Adrenal gland (tissue), 5 donors: ENCODE data around the gene SLC22A4.

Experiments
- POLR2A ChIP-seq, 2 donors: fragments of 450-650 bp; IDR thresholded peaks; one replicate each; pipeline ENCODE4 v1.6.1; 2017; ENCODE audit warnings: antibody characterized with exemption in 2 of 2, mild to moderate bottlenecking in 2 of 2, moderate library complexity in 1 of 2
- TF ChIP-seq, protein P1 (sequence below), 6 experiments: fragments of 450-650 bp in 4 of 6; fragments of 200-600 bp in 2 of 6; sonication (generic) in 1 of 6; IDR thresholded peaks; 1 replicate in 5 of 6; 2 replicates in 1 of 6; pipeline versions ENCODE4 v1.5.1 to v1.8.0; 2016 to 2021; ENCODE audit warnings: antibody characterized with exemption in 6 of 6, mild to moderate bottlenecking in 2 of 6, moderate library complexity in 1 of 6
- donor health status: DM: no; HTN: no; CAD: no.

DNA sequence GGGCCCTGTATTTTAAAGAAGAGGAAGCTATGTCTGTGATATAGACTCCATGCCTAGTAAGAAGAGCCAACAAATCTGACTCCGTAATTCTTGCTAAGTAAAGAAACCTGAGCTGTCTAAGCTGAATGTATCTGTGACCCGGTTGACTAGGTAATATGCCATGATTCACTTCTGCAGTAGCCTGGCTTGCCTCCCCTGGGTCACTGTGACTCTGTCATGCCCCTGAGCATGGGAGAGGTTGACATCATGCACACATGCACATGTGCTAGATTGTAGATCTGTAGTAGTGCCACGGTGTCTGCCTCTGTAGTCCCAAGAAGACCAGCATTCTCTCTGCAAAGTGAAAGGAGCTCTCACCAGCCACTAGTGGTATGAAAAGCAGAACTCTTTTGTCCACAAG, 84.4 kb downstream of the SLC22A4 start:
- TF ChIP-seq, protein P1, sequence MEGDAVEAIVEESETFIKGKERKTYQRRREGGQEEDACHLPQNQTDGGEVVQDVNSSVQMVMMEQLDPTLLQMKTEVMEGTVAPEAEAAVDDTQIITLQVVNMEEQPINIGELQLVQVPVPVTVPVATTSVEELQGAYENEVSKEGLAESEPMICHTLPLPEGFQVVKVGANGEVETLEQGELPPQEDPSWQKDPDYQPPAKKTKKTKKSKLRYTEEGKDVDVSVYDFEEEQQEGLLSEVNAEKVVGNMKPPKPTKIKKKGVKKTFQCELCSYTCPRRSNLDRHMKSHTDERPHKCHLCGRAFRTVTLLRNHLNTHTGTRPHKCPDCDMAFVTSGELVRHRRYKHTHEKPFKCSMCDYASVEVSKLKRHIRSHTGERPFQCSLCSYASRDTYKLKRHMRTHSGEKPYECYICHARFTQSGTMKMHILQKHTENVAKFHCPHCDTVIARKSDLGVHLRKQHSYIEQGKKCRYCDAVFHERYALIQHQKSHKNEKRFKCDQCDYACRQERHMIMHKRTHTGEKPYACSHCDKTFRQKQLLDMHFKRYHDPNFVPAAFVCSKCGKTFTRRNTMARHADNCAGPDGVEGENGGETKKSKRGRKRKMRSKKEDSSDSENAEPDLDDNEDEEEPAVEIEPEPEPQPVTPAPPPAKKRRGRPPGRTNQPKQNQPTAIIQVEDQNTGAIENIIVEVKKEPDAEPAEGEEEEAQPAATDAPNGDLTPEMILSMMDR (IDR thresholded peaks at IDR 0.05) = no peak
- no peak for TF ChIP-seq POLR2A (IDR thresholded peaks at IDR 0.05)
